SK-N-SH (cell line): ENCODE results near the gene S100B. TPM values are rescaled to one million over a fixed set of nuclear protein-coding genes. Genes with fewer than 3 reads are reported as not detected.

ENCODE experiments used
- CTCF ChIA-PET: fragments of 300-600, 350-600 bp; formaldehyde crosslinking; extraction: SDS; loops from one replicate; lab custom pipeline; 2021; lab: Yijun Ruan, JAX
- POLR2A ChIA-PET: fragments of 350-600 bp; sonication (Branson Sonifier 250); formaldehyde crosslinking; extraction: SDS; loops from one replicate; lab custom pipeline; 2020; ENCODE audit warnings: antibody characterized with exemption, inconsistent platforms; lab: Yijun Ruan, JAX
- DNase-seq: peaks from one replicate; pipeline ENCODE4 v3.0.0; 2012
- H2AFZ ChIP-seq: fragments of 200-600 bp; sonication (generic); 2 replicates; pipeline ENCODE4 v1.8.1; 2016; ENCODE audit warnings: antibody characterized with exemption, mild to moderate bottlenecking, low read depth
- H3F3A ChIP-seq: fragments of 200-600 bp; sonication (generic); replicated peaks from 2 replicates; pipeline ENCODE3; 2016; ENCODE audit warnings: antibody characterized with exemption, mild to moderate bottlenecking; ENCODE audit not compliant: insufficient read depth
- H3K27ac ChIP-seq, 2 experiments: fragments of 200-500 bp in 1 of 2; fragments of 200-600 bp in 1 of 2; sonication (Bioruptor generic) in 1 of 2; sonication (generic), shearing (Covaris generic) in 1 of 2; 2 replicates each; pipeline versions ENCODE4 v1.5.1 to v1.6.1; 2014 to 2016; ENCODE audit warnings: low read depth in 2 of 2, inconsistent platforms in 1 of 2, low read length in 1 of 2, mild to moderate bottlenecking in 1 of 2, mixed read lengths in 1 of 2
- H3K27me3 ChIP-seq: fragments of 200-600 bp; sonication (generic), shearing (Covaris generic); 2 replicates; pipeline ENCODE4 v1.6.1; 2016; ENCODE audit warnings: mixed run types; ENCODE audit not compliant: insufficient read depth
- H3K36me3 ChIP-seq, 2 experiments: fragments of 200-500 bp in 1 of 2; fragments of 200-600 bp in 1 of 2; sonication (Bioruptor generic) in 1 of 2; sonication (generic) in 1 of 2; replicated peaks in 1 of 2; 2 replicates each; pipeline versions ENCODE3 to v1.5.1; 2014 to 2016; ENCODE audit warnings: low read length in 1 of 2, mild to moderate bottlenecking in 1 of 2; ENCODE audit not compliant: insufficient read depth in 2 of 2, control insufficient read depth in 1 of 2
- H3K4me1 ChIP-seq, 2 experiments: fragments of 200-500 bp in 1 of 2; fragments of 200-600 bp in 1 of 2; sonication (Bioruptor generic) in 1 of 2; sonication (generic), shearing (Covaris generic) in 1 of 2; 2 replicates each; pipeline versions ENCODE4 v1.5.1 to v1.6.1; 2014 to 2016; ENCODE audit warnings: low read depth in 1 of 2, low read length in 1 of 2, mixed run types in 1 of 2; ENCODE audit not compliant: insufficient read depth in 2 of 2, control insufficient read depth in 1 of 2
- H3K4me2 ChIP-seq: fragments of 200-600 bp; sonication (generic), shearing (Covaris generic); 2 replicates; pipeline ENCODE4 v1.6.1; 2017; ENCODE audit warnings: mixed run types
- H3K4me3 ChIP-seq, 2 experiments: fragments of 200-500 bp in 1 of 2; fragments of 200-600 bp in 1 of 2; sonication (Bioruptor generic) in 1 of 2; sonication (generic), shearing (Covaris generic) in 1 of 2; 2 replicates each; pipeline versions ENCODE4 v1.5.1 to v1.8.1; 2014 to 2016; ENCODE audit warnings: low read depth in 2 of 2, inconsistent platforms in 1 of 2, low read length in 1 of 2, mild to moderate bottlenecking in 1 of 2, mixed read lengths in 1 of 2, moderate library complexity in 1 of 2
- H3K79me2 ChIP-seq: fragments of 200-600 bp; sonication (generic); 2 replicates; pipeline ENCODE4 v1.8.1; 2017; ENCODE audit warnings: mild to moderate bottlenecking; ENCODE audit not compliant: insufficient read depth
- H3K9ac ChIP-seq: fragments of 200-600 bp; sonication (generic); 2 replicates; pipeline ENCODE4 v1.6.1; 2017; ENCODE audit warnings: mixed run types
- H3K9me2 ChIP-seq: fragments of 200-600 bp; sonication (generic); 2 replicates; pipeline ENCODE4 v1.6.1; 2017; ENCODE audit warnings: mixed run types
- H3K9me3 ChIP-seq: fragments of 200-600 bp; sonication (generic); 2 replicates; pipeline ENCODE4 v1.6.1; 2017; ENCODE audit warnings: mixed run types, mild to moderate bottlenecking, moderate library complexity
- H4K20me1 ChIP-seq: fragments of 200-600 bp; sonication (generic); 2 replicates; pipeline ENCODE4 v1.6.1; 2017; ENCODE audit warnings: mild to moderate bottlenecking, mixed run types; ENCODE audit not compliant: insufficient read depth
- CHD2 ChIP-seq: fragments of 150-350 bp; IDR thresholded peaks from 2 replicates; pipeline ENCODE4 v1.6.1; 2018; ENCODE audit warnings: low read length; ENCODE audit not compliant: partially characterized antibody
- ELF1 ChIP-seq: IDR thresholded peaks from 2 replicates; pipeline ENCODE4 v1.4.0; 2012
- EP300 ChIP-seq, 2 experiments: IDR thresholded peaks; 2 replicates each; pipeline versions ENCODE4 v1.4.0 to v1.6.1; 2012; ENCODE audit warnings: borderline replicate concordance in 1 of 2, low read depth in 1 of 2, low read length in 1 of 2
- FOSL2 ChIP-seq: IDR thresholded peaks from 2 replicates; pipeline ENCODE4 v1.4.0; 2012; ENCODE audit warnings: low read depth, mild to moderate bottlenecking, moderate library complexity, borderline replicate concordance
- IRF3 ChIP-seq: fragments of 150-350 bp; IDR thresholded peaks from 2 replicates; pipeline ENCODE4 v1.6.1; 2016; ENCODE audit warnings: mild to moderate bottlenecking, low read depth, low read length
- JUND ChIP-seq: IDR thresholded peaks from 2 replicates; pipeline ENCODE4 v1.4.0; 2012
- MEF2A ChIP-seq: IDR thresholded peaks from 2 replicates; pipeline ENCODE4 v1.4.0; 2012; ENCODE audit warnings: low read depth, borderline replicate concordance
- NRF1 ChIP-seq: IDR thresholded peaks from 2 replicates; pipeline ENCODE4 v1.6.1; 2012; ENCODE audit warnings: low read depth, mild to moderate bottlenecking, low read length
- REST ChIP-seq: IDR thresholded peaks from 2 replicates; pipeline ENCODE4 v1.6.1; 2012; ENCODE audit warnings: mild to moderate bottlenecking, low read depth, low read length, moderate library complexity
- RFX5 ChIP-seq: IDR thresholded peaks from 2 replicates; pipeline ENCODE4 v1.6.1; 2012; ENCODE audit warnings: mild to moderate bottlenecking, improper control_type of control experiment, low read length
- TEAD4 ChIP-seq: IDR thresholded peaks from 2 replicates; pipeline ENCODE4 v1.4.0; 2012; ENCODE audit warnings: mild to moderate bottlenecking, borderline replicate concordance; ENCODE audit not compliant: insufficient read depth
- YY1 ChIP-seq: IDR thresholded peaks from 2 replicates; pipeline ENCODE4 v1.4.0; 2012; ENCODE audit warnings: low read depth, mild to moderate bottlenecking
- WGBS: methylation state at CpG from one replicate; pipeline ENCODE4 v1.1.6; 2017; ENCODE audit warnings: low lambda C conversion rate; 5-methylcytosine and 5-hydroxymethylcytosine counted together
- polyA plus RNA-seq, 3 experiments: library from polyadenylated mRNA; depleted of rRNA; stranded (reverse); fragments of >200 nt; gene quantifications; 2 replicates each; pipeline ENCODE4 v1.2.3, GENCODE V29; 2012

The S100B gene
- polyA plus RNA-seq, 1 of the 3 experiments (the other 2 are of a cell fraction): 0.12 TPM

GRCh38 chr21:46621457-46622182 is 16.7 kb upstream of the S100B start:
- no peaks in the 10 kb centered on the region for H3K79me2 ChIP-seq
- no peaks in the 10 kb centered on the region for H3F3A ChIP-seq
- H3K36me3 ChIP-seq: no peaks in the 10 kb centered on the region
- no peak for DNase-seq
- H3K9me3 ChIP-seq: peaks cover 9% of the 10 kb centered on the region
- H3K4me2 ChIP-seq: no peak overlapping the region
- H3K4me3 ChIP-seq: no peak overlapping the region
- H3K9ac ChIP-seq: no peak overlapping the region
- WGBS: 74% methylated on average over 7 of the region's 9 CpGs
- CTCF ChIA-PET: no interaction called here
- H3K27ac ChIP-seq: no peak overlapping the region
- no peaks in the 10 kb centered on the region for H3K27me3 ChIP-seq
- H3K9me2 ChIP-seq: no peaks in the 10 kb centered on the region
- TF ChIP-seq ELF1 (no peak), MEF2A (no peak), REST (no peak), NRF1 (no peak), EP300 (IDR thresholded peaks at IDR 0.05; ENCODE audit: borderline replicate concordance in 1 of 2, low read depth in 1 of 2, low read length in 1 of 2) (no peak), CHD2 (no peak), FOSL2 (no peak), YY1 (no peak), TEAD4 (no peak), IRF3 (no peak), JUND (no peak)
- no peaks in the 10 kb centered on the region for H4K20me1 ChIP-seq
- H3K4me1 ChIP-seq: no peaks in the 10 kb centered on the region
- POLR2A ChIA-PET: interaction anchor here (1.0 kb wide), 1 partner anchor 17 kb away, joined by 4 read pairs; the partner anchor contains the start of gene S100B
- 0 out of 2 replicates have a peak overlapping the region, but pooled peaks have one; percentile 35 for H2AFZ ChIP-seq

GRCh38 chr21:46620846-46621245 is 16.0 kb upstream of the S100B start:
- H3K4me3 ChIP-seq: no peak overlapping the region
- no peak for TF ChIP-seq JUND
- no peak for TF ChIP-seq RFX5
- no peaks in the 10 kb centered on the region for H3K36me3 ChIP-seq
- no peaks in the 10 kb centered on the region for H3F3A ChIP-seq
- no peaks in the 10 kb centered on the region for H3K4me1 ChIP-seq
- H3K27ac ChIP-seq: no peak overlapping the region
- H4K20me1 ChIP-seq: no peaks in the 10 kb centered on the region
- no peaks in the 10 kb centered on the region for H3K9me2 ChIP-seq
- H3K9me3 ChIP-seq: peaks cover 5% of the 10 kb centered on the region
- no peaks in the 10 kb centered on the region for H3K79me2 ChIP-seq
- 80% methylated on average over 6 of the region's 7 CpGs for WGBS
- no peaks in the 10 kb centered on the region for H3K27me3 ChIP-seq
- H3K4me2 ChIP-seq: no peak overlapping the region
- no peak overlapping the region for H2AFZ ChIP-seq
- ChIA-PET CTCF (no interaction called here), POLR2A (interaction anchor here (1.0 kb wide), 1 partner anchor 16 kb away, joined by 4 read pairs; the partner anchor contains the start of gene S100B)
- DNase-seq: no peak
- H3K9ac ChIP-seq: no peak overlapping the region
